ENCODE results near the gene NKX2-2. TPM values are rescaled to one million over a fixed set of nuclear protein-coding genes. Genes with fewer than 3 reads are reported as not detected.

Gene NKX2-2
- total RNA-seq, 1 experiment from 2014 or later = not detected

DNA sequence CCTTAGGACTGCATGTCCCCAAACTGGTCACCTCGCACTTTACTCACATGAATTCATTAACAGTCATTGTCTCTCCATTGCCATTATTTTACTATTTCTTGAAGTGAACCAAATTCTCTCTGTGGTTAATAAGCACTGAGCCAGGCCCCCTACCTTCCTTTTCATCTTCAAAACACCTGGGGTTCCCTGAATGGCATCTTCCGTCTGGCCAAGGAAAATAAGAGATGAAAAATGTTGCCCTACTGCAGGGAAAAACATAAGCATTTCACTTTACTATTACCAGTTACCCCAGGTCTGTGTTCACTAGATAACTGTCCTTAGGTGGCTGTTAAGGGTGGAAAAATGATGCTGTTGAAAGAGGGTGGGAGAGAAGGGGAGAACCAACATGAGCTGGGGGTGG lies 10.0 kb upstream of the NKX2-2 start:
- Histone ChIP-seq H3K9me3 (no peaks in the 10 kb centered on the region), H3K36me3 (ENCODE audit: control insufficient read depth, insufficient read depth, low read length) (no peaks in the 10 kb centered on the region), H3K27me3 (replicated peaks; ENCODE audit: control insufficient read depth, insufficient read depth, low read length) (peaks cover 8% of the 10 kb centered on the region), H3K4me1 (peaks cover 16% of the 10 kb centered on the region), H3K4me3 (ENCODE audit: low read depth, low read length) (no peak overlapping the region)
- Mint-ChIP-seq H3K27ac (ENCODE audit: unreplicated experiment) (no peak overlapping the region), H3K4me3 (ENCODE audit: unreplicated experiment) (no peak overlapping the region), H3K9me3 (ENCODE audit: unreplicated experiment) (no peaks in the 10 kb centered on the region), H3K4me1 (ENCODE audit: low read depth, unreplicated experiment) (no peaks in the 10 kb centered on the region), H3K36me3 (ENCODE audit: insufficient read depth, unreplicated experiment) (no peaks in the 10 kb centered on the region), H3K27me3 (ENCODE audit: insufficient read depth, unreplicated experiment) (peaks cover 54% of the 10 kb centered on the region)
- intact Hi-C loops (cut with micrococcal nuclease; ENCODE audit: unreplicated experiment) = no loop called here
- BruUV-seq (replicated peaks) = no TSS peak
- DNase-seq = no peak
- CTCF ChIA-PET = no interaction called here
- TF ChIP-seq, protein P1, sequence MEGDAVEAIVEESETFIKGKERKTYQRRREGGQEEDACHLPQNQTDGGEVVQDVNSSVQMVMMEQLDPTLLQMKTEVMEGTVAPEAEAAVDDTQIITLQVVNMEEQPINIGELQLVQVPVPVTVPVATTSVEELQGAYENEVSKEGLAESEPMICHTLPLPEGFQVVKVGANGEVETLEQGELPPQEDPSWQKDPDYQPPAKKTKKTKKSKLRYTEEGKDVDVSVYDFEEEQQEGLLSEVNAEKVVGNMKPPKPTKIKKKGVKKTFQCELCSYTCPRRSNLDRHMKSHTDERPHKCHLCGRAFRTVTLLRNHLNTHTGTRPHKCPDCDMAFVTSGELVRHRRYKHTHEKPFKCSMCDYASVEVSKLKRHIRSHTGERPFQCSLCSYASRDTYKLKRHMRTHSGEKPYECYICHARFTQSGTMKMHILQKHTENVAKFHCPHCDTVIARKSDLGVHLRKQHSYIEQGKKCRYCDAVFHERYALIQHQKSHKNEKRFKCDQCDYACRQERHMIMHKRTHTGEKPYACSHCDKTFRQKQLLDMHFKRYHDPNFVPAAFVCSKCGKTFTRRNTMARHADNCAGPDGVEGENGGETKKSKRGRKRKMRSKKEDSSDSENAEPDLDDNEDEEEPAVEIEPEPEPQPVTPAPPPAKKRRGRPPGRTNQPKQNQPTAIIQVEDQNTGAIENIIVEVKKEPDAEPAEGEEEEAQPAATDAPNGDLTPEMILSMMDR (IDR thresholded peaks at IDR 0.05; ENCODE audit: insufficient read depth in 1 of 2, low read depth in 1 of 2, low read length in 1 of 2, severe bottlenecking in 1 of 2, unreplicated experiment in 1 of 2) = no peak
- POLR2A ChIA-PET = no interaction called here

DNA sequence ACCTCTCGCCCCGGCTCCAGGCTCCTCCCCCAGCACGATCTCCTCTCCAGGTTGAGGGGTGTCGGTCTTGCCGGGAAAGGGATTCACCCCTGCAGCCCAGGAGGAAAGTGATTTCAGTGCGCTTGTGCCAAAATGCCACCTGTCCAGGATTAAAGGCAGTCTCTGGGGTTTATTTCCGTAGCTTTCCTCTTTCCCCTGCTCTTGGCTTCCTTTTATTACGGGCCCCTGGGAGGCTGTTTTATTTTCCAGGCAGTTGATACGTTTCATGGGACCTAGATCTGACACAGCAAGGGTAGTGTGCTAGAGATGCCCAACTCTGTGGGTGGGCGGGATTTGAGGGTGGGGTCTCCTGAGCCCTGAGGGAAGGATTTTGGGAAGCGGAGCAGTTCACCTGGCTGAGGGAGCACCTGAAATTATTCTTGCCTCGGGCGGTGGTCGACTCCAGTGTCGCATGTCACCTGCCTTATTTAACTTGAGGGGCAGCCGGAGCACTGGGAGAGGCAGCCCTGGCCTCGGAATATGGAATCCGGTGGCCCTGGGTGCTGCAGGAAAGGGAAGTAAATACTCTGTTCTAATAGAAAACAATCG lies 9.5 kb upstream of the NKX2-2 start:
- intact Hi-C loops (cut with micrococcal nuclease; ENCODE audit: unreplicated experiment) = no loop called here
- Histone ChIP-seq H3K9me3 (no peaks in the 10 kb centered on the region), H3K4me1 (peaks cover 16% of the 10 kb centered on the region), H3K4me3 (ENCODE audit: low read depth, low read length) (no peak overlapping the region), H3K27me3 (replicated peaks; ENCODE audit: control insufficient read depth, insufficient read depth, low read length) (peaks cover 8% of the 10 kb centered on the region), H3K36me3 (ENCODE audit: control insufficient read depth, insufficient read depth, low read length) (no peaks in the 10 kb centered on the region)
- Mint-ChIP-seq H3K36me3 (ENCODE audit: insufficient read depth, unreplicated experiment) (no peaks in the 10 kb centered on the region), H3K27me3 (ENCODE audit: insufficient read depth, unreplicated experiment) (peaks cover 51% of the 10 kb centered on the region), H3K4me3 (ENCODE audit: unreplicated experiment) (peak overlapping the region; percentile 63), H3K4me1 (ENCODE audit: low read depth, unreplicated experiment) (no peaks in the 10 kb centered on the region), H3K9me3 (ENCODE audit: unreplicated experiment) (no peaks in the 10 kb centered on the region), H3K27ac (ENCODE audit: unreplicated experiment) (no peak overlapping the region)
- TF ChIP-seq, protein P1 (IDR thresholded peaks at IDR 0.05; ENCODE audit: insufficient read depth in 1 of 2, low read depth in 1 of 2, low read length in 1 of 2, severe bottlenecking in 1 of 2, unreplicated experiment in 1 of 2) = no peak
- BruUV-seq (replicated peaks) = no TSS peak
- ChIA-PET POLR2A (no interaction called here), CTCF (no interaction called here)
- DNase-seq = no peak

DNA sequence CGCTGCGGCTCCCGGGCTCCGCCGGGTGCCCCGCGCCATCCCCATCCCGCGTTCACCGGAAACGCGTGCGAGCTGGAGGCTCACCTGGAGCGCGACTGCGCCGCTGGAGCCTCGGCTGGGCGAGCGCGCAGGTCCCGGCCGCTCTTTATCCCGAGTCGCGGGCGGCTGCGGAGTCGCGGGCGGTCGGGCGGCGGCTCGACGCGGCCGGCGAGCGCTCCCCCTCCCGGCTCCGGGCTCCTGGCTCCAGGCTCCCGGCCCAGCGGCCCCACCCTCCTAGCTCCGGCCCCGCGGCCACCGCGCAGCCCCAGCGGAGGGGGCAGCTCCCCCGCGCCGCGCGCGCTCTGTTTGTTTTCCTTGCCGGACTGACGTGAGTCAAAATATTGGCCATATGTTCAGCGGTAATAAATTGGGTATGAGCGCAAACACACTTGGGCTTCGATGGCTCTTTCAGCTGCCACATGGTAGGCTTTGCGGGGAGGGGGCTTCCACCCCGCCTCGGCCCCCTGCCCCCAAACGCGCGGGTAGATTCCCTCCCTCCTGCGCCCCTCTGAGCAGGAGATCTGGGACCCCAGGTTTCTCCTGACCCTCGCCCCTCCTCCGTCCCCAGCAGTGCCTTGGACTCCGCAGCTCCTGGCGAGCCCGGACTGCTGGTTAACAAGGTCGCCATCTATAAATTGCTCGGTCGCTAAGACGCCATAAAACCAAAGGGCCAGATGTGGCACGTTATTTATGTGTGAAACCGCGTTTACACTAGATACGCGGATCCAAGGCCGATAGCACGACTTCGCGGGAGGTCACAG lies 8.8 kb upstream of the NKX2-2 start:
- Histone ChIP-seq H3K27me3 (replicated peaks; ENCODE audit: control insufficient read depth, insufficient read depth, low read length) (peaks cover 8% of the 10 kb centered on the region), H3K4me1 (peaks cover 16% of the 10 kb centered on the region), H3K36me3 (ENCODE audit: control insufficient read depth, insufficient read depth, low read length) (no peaks in the 10 kb centered on the region), H3K4me3 (ENCODE audit: low read depth, low read length) (peak overlapping the region; percentile 32), H3K9me3 (no peaks in the 10 kb centered on the region)
- CTCF ChIA-PET = no interaction called here
- POLR2A ChIA-PET = no interaction called here
- intact Hi-C loops (cut with micrococcal nuclease; ENCODE audit: unreplicated experiment) = no loop called here
- no peaks in the 10 kb centered on the region for H3K36me3 Mint-ChIP-seq (ENCODE audit: insufficient read depth, unreplicated experiment)
- BruUV-seq (replicated peaks) = no TSS peak
- no peaks in the 10 kb centered on the region for H3K9me3 Mint-ChIP-seq (ENCODE audit: unreplicated experiment)
- TF ChIP-seq, protein P1 (IDR thresholded peaks at IDR 0.05; ENCODE audit: insufficient read depth in 1 of 2, low read depth in 1 of 2, low read length in 1 of 2, severe bottlenecking in 1 of 2, unreplicated experiment in 1 of 2) = no peak
- H3K4me3 Mint-ChIP-seq (ENCODE audit: unreplicated experiment) = peak overlapping the region; percentile 63
- DNase-seq = peak in 1 of 2 experiments; percentile 36
- H3K27me3 Mint-ChIP-seq (ENCODE audit: insufficient read depth, unreplicated experiment) = peaks cover 55% of the 10 kb centered on the region
- H3K27ac Mint-ChIP-seq (ENCODE audit: unreplicated experiment) = no peak overlapping the region
- no peaks in the 10 kb centered on the region for H3K4me1 Mint-ChIP-seq (ENCODE audit: low read depth, unreplicated experiment)
